Measurements from ENCODE around the gene PRR13. TPM values are rescaled to one million over a fixed set of nuclear protein-coding genes. Genes with fewer than 3 reads are reported as not detected.

The PRR13 gene
- total RNA-seq, 1 donor from 2014 or later, result 20.6 TPM

GRCh38 chr12:53492188-53492587 is 50.7 kb downstream of the PRR13 start:
- no peaks in the 10 kb centered on the region for H3K27me3 ChIP-seq
- H3K27ac ChIP-seq, result peak overlapping the region; percentile 86 to 88
- no peaks in the 10 kb centered on the region for H3K9me3 ChIP-seq
- peaks cover 4 to 6% of the 10 kb centered on the region in 2 donors for H3K36me3 ChIP-seq
- peak overlapping the region; percentile 57 to 72 for H3K4me3 ChIP-seq
- H3K4me1 ChIP-seq, result peaks cover 3 to 15% of the 10 kb centered on the region in 2 donors
- TF ChIP-seq, protein P1, sequence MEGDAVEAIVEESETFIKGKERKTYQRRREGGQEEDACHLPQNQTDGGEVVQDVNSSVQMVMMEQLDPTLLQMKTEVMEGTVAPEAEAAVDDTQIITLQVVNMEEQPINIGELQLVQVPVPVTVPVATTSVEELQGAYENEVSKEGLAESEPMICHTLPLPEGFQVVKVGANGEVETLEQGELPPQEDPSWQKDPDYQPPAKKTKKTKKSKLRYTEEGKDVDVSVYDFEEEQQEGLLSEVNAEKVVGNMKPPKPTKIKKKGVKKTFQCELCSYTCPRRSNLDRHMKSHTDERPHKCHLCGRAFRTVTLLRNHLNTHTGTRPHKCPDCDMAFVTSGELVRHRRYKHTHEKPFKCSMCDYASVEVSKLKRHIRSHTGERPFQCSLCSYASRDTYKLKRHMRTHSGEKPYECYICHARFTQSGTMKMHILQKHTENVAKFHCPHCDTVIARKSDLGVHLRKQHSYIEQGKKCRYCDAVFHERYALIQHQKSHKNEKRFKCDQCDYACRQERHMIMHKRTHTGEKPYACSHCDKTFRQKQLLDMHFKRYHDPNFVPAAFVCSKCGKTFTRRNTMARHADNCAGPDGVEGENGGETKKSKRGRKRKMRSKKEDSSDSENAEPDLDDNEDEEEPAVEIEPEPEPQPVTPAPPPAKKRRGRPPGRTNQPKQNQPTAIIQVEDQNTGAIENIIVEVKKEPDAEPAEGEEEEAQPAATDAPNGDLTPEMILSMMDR (IDR thresholded peaks at IDR 0.05), result no peak
- DNase-seq (ENCODE audit: low spot score in 2 of 2), result no peak
- intact Hi-C loops (cut with DNase I), result loop anchor here (2.0 kb wide), 1 partner anchor 39 kb away; the partner anchor contains the start of gene PCBP2

DNA sequence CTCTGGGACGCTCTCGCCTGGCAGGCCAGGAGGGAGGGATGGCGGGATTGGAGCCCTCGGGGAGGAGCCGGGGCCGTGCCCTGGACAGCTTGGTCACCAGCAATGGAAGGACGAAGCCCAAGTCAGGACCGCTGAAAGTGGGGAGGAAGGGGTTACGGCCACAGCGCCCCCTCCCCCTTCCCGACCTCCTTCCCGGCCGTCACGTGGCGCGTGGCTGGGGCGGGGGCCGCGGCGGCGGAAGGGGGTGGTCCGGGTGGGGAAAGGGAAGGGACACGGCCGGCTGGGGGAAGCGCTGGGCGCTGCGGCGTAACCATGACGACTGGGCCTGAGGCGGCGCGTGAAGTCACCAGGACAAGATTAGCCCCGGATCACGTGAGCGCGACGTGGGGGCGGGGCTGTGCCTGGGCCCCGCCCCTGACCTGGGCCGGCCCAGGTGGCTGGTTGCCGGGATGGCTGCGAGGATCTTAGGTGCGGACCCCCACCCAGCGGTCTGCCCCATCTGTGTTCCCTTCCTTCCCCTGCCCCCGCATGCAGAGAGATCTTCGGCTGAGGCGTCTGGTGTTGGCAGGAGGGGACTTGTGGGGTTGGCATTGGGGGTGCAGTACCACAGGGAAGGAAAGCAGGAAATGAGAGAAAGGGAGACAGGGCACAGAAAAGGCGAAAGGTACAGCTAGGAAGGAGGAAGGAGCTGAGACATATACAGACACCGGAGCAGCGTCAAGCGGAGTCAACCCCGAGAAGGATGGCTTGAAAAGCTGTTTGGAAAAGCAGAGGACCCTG is 51.5 kb downstream of the PRR13 start:
- Histone ChIP-seq H3K27me3 (no peaks in the 10 kb centered on the region), H3K27ac (peak overlapping the region; percentile 86 to 88), H3K9me3 (no peaks in the 10 kb centered on the region), H3K4me1 (peaks cover 3 to 15% of the 10 kb centered on the region in 2 donors), H3K4me3 (peak overlapping the region; percentile 57 to 72), H3K36me3 (peaks cover under 1 to 4% of the 10 kb centered on the region in 2 donors)
- DNase-seq (ENCODE audit: low spot score in 2 of 2), result peak; percentile 87 to 97
- intact Hi-C loops (cut with DNase I), result loop anchor here (2.0 kb wide), 1 partner anchor 40 kb away; the partner anchor contains the start of gene PCBP2
- TF ChIP-seq, protein P1 (IDR thresholded peaks at IDR 0.05), result no peak

DNA sequence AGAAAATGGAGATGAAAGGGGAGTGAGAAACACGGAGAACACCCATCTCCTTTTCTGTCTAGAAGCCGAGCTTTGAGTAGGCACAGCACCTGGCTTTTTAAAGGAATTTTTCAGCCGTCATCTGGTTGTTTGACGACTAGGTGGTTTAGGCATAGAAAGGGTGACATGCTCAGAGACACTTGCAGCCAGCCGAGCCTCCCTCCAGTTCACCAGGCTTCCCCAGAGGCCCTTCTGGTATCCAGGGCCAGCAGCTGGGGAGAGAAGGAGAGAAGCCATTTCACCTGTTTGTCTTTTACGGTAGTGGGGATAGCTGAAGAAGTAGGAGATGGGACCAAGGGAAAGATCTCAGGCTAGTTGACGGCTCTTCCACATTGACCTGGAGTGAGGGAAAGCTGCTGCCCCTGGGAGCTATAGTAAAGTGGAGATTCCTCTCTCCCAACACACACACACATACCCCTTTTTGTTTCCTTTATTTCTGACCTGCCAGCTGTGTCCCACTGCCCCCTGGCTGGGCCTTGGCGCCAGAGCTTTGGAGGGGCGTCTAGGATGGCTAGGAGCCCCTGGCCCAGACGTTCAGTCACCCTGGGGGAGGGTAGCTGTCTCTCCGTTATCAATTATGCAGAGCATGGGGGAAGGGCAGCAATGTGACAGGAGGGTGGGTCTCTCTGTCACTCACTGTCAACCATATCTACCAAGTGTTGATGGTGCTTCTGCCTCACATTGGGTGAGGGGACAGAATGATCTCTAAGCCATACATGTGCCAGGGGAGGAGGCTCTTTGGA is 52.3 kb downstream of the PRR13 start:
- H3K27me3 ChIP-seq, result no peaks in the 10 kb centered on the region
- peak overlapping the region; percentile 57 to 72 for H3K4me3 ChIP-seq
- peaks cover 3 to 20% of the 10 kb centered on the region in 2 donors for H3K4me1 ChIP-seq
- H3K9me3 ChIP-seq, result no peaks in the 10 kb centered on the region
- no peaks in the 10 kb centered on the region for H3K36me3 ChIP-seq
- TF ChIP-seq, protein P1 (IDR thresholded peaks at IDR 0.05), result no peak
- DNase-seq (ENCODE audit: low spot score in 2 of 2), result no peak
- peak overlapping the region; percentile 86 to 88 for H3K27ac ChIP-seq
- intact Hi-C loops (cut with DNase I), result loop anchor here (2.0 kb wide), 1 partner anchor 41 kb away; the partner anchor contains the start of gene PCBP2

Other genes starting within 250 kb of the PRR13 start
- 1.6 TPM for gene ITGB7, start 234.5 kb upstream of the PRR13 start, total RNA-seq
- gene RARG, start 209.5 kb upstream of the PRR13 start, total RNA-seq, result 29.8 TPM
- not detected for gene ESPL1, start 173.4 kb upstream of the PRR13 start, total RNA-seq
- gene PFDN5, start 146.2 kb upstream of the PRR13 start, total RNA-seq, result 187 TPM
- gene MYG1, start 142.0 kb upstream of the PRR13 start, total RNA-seq, result 27.5 TPM
- 21.2 TPM for gene AAAS, start 120.1 kb upstream of the PRR13 start, total RNA-seq
- gene SP7, start 105.4 kb upstream of the PRR13 start, total RNA-seq, result not detected
- 49.0 TPM for gene SP1, start 61.6 kb upstream of the PRR13 start, total RNA-seq
- not detected for gene AMHR2, start 17.9 kb upstream of the PRR13 start, total RNA-seq
- 354 TPM for gene PCBP2, start 10.4 kb downstream of the PRR13 start, total RNA-seq
- gene MAP3K12, start 57.7 kb downstream of the PRR13 start, total RNA-seq, result 20.8 TPM
- gene TARBP2, start 59.5 kb downstream of the PRR13 start, total RNA-seq, result 32.9 TPM
- 2.8 TPM for gene NPFF, start 65.8 kb downstream of the PRR13 start, total RNA-seq
- gene ATF7, start 184.6 kb downstream of the PRR13 start, total RNA-seq, result 67.6 TPM
- gene ATP5MC2, start 234.3 kb downstream of the PRR13 start, total RNA-seq, result 284 TPM

All from ascending aorta (tissue), 2 donors.